Keratinocyte (primary cell): ENCODE results near the gene ATRX.

Experiments used
- EZH2 ChIP-seq: IDR thresholded peaks from one replicate; pipeline ENCODE4 v1.6.1; 2012; ENCODE audit warnings: inconsistent platforms, mild to moderate bottlenecking, low read length, moderate library complexity
- TF ChIP-seq, protein P1 (sequence below), 3 experiments: IDR thresholded peaks in 1 of 3; conservative IDR thresholded peaks in 1 of 3; optimal IDR thresholded peaks in 1 of 3; 2 replicates in 2 of 3; 3 replicates in 1 of 3; pipeline versions ENCODE3 to v1.5.1; 2011; ENCODE audit warnings: low read length in 3 of 3, mild to moderate bottlenecking in 3 of 3, moderate library complexity in 2 of 3, control low read depth in 1 of 3, inconsistent platforms in 1 of 3; ENCODE audit not compliant: insufficient read depth in 2 of 3; ENCODE audit errors: extremely low read depth in 1 of 3

DNA sequence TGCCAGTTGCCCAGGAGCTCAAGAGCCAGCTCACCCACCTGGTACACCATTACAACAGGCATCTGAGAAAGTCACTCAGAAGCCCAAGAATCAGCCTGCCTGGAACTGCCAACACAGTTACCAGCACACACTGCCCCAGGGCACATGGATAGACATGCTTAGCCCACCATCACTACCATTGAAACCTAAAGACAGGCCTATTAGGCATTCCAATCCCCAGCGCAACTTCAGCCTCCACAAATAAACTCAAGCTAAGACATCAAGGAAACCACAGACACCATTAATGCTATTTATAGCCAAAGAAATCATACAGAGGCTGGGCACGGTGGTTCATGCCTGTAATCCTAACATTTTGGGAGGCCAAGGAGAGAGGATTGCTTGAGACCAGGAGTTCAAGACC lies 42.3 kb downstream of the ATRX start:
- TF ChIP-seq, protein P1, sequence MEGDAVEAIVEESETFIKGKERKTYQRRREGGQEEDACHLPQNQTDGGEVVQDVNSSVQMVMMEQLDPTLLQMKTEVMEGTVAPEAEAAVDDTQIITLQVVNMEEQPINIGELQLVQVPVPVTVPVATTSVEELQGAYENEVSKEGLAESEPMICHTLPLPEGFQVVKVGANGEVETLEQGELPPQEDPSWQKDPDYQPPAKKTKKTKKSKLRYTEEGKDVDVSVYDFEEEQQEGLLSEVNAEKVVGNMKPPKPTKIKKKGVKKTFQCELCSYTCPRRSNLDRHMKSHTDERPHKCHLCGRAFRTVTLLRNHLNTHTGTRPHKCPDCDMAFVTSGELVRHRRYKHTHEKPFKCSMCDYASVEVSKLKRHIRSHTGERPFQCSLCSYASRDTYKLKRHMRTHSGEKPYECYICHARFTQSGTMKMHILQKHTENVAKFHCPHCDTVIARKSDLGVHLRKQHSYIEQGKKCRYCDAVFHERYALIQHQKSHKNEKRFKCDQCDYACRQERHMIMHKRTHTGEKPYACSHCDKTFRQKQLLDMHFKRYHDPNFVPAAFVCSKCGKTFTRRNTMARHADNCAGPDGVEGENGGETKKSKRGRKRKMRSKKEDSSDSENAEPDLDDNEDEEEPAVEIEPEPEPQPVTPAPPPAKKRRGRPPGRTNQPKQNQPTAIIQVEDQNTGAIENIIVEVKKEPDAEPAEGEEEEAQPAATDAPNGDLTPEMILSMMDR (optimal IDR thresholded peaks at IDR 0.05 in 1 of 3, IDR thresholded peaks at IDR 0.05 in 1 of 3, conservative IDR thresholded peaks at IDR 0.05 in 1 of 3; ENCODE audit: extremely low read depth in 1 of 3, insufficient read depth in 2 of 3, low read length in 3 of 3), result no peak
- TF ChIP-seq EZH2, result no peak
